SK-N-SH treated with all-trans-retinoic acid at 6 μM for 48 hours (cell line): ENCODE data around the gene CSNK1A1L.

Source experiments
- ARNTL ChIP-seq: fragments of 450-650 bp; formaldehyde crosslinking; IDR thresholded peaks from 2 replicates; pipeline ENCODE4 v1.5.0; 2020; ENCODE audit warnings: low read depth, mild to moderate bottlenecking, moderate library complexity, borderline replicate concordance
- ESRRG ChIP-seq: fragments of 250-450 bp; sonication (Bioruptor Pico); IDR thresholded peaks from 2 replicates; pipeline ENCODE4 v1.6.1; 2021; ENCODE audit warnings: mild to moderate bottlenecking
- TCF4 ChIP-seq: fragments of 250-450 bp; sonication (Bioruptor Pico); IDR thresholded peaks from 2 replicates; pipeline ENCODE4 v1.8.0; 2021; ENCODE audit warnings: mild to moderate bottlenecking, moderate library complexity, borderline replicate concordance
- TF ChIP-seq, protein P1 (sequence below): fragments of 250-450 bp; sonication (Bioruptor Pico); IDR thresholded peaks from 2 replicates; pipeline ENCODE4 v1.8.0; 2020; ENCODE audit warnings: mild to moderate bottlenecking, moderate library complexity, borderline replicate concordance

DNA sequence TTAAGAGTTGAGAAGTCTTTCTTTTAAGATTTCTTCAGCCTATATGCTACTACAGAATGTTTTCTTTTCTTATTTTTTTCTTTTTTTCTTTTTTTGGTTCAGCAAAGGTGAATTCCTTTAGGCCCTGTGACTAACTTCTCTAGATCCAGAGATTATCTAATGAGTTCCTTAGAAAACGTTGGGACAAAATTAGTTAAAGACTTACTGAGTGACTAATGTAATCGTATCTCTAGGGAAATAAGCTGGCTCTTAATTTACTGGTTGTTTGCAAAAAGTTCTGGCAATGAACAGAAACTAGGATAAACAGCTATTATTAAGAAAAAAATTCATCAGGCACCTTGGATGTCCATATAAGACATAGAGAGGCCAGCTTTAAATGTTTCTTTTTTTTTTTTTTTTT lies 30.7 kb upstream of the CSNK1A1L start:
- TF ChIP-seq TCF4 (CRISPR knock-in tag) (no peak), ARNTL (CRISPR knock-in tag) (no peak), ESRRG (CRISPR knock-in tag) (no peak)
- TF ChIP-seq, protein P1, sequence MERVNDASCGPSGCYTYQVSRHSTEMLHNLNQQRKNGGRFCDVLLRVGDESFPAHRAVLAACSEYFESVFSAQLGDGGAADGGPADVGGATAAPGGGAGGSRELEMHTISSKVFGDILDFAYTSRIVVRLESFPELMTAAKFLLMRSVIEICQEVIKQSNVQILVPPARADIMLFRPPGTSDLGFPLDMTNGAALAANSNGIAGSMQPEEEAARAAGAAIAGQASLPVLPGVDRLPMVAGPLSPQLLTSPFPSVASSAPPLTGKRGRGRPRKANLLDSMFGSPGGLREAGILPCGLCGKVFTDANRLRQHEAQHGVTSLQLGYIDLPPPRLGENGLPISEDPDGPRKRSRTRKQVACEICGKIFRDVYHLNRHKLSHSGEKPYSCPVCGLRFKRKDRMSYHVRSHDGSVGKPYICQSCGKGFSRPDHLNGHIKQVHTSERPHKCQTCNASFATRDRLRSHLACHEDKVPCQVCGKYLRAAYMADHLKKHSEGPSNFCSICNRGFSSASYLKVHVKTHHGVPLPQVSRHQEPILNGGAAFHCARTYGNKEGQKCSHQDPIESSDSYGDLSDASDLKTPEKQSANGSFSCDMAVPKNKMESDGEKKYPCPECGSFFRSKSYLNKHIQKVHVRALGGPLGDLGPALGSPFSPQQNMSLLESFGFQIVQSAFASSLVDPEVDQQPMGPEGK (CRISPR knock-in tag): no peak
